ENCODE measurements around the gene PTPN4.
A peak's percentile ranks its signal among the peaks of the same experiment; 100 is the strongest.

PTPN4 gene

GRCh38 chr2:119759451-119760236, at the start of gene PTPN4:
TSS of gene PTPN4 (plus strand) at chr2:119759922. CDS start at chr2:119809854, 49,932 bp downstream.
- DNase-seq, result peak; percentile 93

- no peak for DNase-seq
These were observed 49.4 kb upstream of the PTPN4 start for GRCh38 chr2:119710281-119710680.

- no peak for DNase-seq
These were observed 48.4 kb upstream of the PTPN4 start for GRCh38 chr2:119711352-119711751.

GRCh38 chr2:119712571-119712970, 47.2 kb upstream of the PTPN4 start:
- DNase-seq, result no peak

GRCh38 chr2:119713819-119714490, 45.8 kb upstream of the PTPN4 start:
- no peak for DNase-seq

- no peak for DNase-seq
These were observed 44.1 kb upstream of the PTPN4 start for GRCh38 chr2:119715409-119716283.

GRCh38 chr2:119716284-119716672, 43.4 kb upstream of the PTPN4 start:
- DNase-seq, result no peak

- DNase-seq, result no peak
These were observed 41.0 kb upstream of the PTPN4 start for GRCh38 chr2:119718501-119719260.

- DNase-seq, result no peak
These were observed 40.5 kb upstream of the PTPN4 start for GRCh38 chr2:119719261-119719627.

GRCh38 chr2:119721043-119721442, 38.7 kb upstream of the PTPN4 start:
- DNase-seq, result no peak

- no peak for DNase-seq
These were observed 38.3 kb upstream of the PTPN4 start for GRCh38 chr2:119721462-119721861.

- no peak for DNase-seq
These were observed 37.8 kb upstream of the PTPN4 start for GRCh38 chr2:119721904-119722303.

- DNase-seq, result no peak
These were observed 36.5 kb upstream of the PTPN4 start for GRCh38 chr2:119723186-119723585.

GRCh38 chr2:119723784-119724467, 35.8 kb upstream of the PTPN4 start:
- no peak for DNase-seq

- DNase-seq, result no peak
These were observed 34.9 kb upstream of the PTPN4 start for GRCh38 chr2:119724656-119725485.

- no peak for DNase-seq
These were observed 32.2 kb upstream of the PTPN4 start for GRCh38 chr2:119727493-119727892.

GRCh38 chr2:119728421-119728820, 31.3 kb upstream of the PTPN4 start:
- no peak for DNase-seq

- DNase-seq, result no peak
These were observed 29.0 kb upstream of the PTPN4 start for GRCh38 chr2:119730671-119731177.

GRCh38 chr2:119731983-119732382, 27.7 kb upstream of the PTPN4 start:
- no peak for DNase-seq

GRCh38 chr2:119732601-119733164, 27.0 kb upstream of the PTPN4 start:
- DNase-seq, result no peak

- no peak for DNase-seq
These were observed 25.7 kb upstream of the PTPN4 start for GRCh38 chr2:119734047-119734446.

Measured in NCI-H2107 (cell line).